ENCODE data around the gene CAV2.

DNA sequence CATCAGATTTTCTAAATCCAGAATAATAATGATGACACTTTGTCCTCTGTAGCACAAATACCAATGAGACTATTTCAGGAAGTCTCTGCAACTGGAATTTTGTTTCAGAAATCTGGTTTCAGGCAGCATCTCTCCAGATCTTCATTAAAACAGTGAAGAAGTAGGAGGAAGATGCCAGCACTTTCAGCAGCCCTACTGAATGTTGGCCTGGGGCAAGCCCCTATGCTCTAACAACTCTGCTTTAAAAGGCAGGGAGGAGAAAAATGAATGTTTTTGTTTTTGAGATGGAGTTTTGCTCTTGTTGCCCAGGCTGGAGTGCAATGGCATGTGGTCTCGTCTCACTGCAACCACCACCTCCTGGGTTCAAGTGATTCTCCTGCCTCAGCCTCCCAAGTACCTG, 18.1 kb downstream of the CAV2 start:
- TF ChIP-seq, protein P1, sequence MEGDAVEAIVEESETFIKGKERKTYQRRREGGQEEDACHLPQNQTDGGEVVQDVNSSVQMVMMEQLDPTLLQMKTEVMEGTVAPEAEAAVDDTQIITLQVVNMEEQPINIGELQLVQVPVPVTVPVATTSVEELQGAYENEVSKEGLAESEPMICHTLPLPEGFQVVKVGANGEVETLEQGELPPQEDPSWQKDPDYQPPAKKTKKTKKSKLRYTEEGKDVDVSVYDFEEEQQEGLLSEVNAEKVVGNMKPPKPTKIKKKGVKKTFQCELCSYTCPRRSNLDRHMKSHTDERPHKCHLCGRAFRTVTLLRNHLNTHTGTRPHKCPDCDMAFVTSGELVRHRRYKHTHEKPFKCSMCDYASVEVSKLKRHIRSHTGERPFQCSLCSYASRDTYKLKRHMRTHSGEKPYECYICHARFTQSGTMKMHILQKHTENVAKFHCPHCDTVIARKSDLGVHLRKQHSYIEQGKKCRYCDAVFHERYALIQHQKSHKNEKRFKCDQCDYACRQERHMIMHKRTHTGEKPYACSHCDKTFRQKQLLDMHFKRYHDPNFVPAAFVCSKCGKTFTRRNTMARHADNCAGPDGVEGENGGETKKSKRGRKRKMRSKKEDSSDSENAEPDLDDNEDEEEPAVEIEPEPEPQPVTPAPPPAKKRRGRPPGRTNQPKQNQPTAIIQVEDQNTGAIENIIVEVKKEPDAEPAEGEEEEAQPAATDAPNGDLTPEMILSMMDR (conservative IDR thresholded peaks at IDR 0.05 in 1 of 2, IDR thresholded peaks at IDR 0.05 in 1 of 2; ENCODE audit: low read depth in 1 of 2, low read length in 2 of 2), result no peak
- TF ChIP-seq EZH2 (IDR thresholded peaks at IDR 0.05; ENCODE audit: low read length, missing control alignments), result no peak
